Activated naive CD8-positive, alpha-beta T cell treated with anti-CD3 and anti-CD28 coated beads, Interleukin-2, amount 50 U/mL, for 24 hours (primary cell): ENCODE data around the gene LRP8.

Experiments used
- ATAC-seq: fragments of 150-1000 bp; cut with Tn5 transposase; one replicate; pipeline ENCODE4 v1.10.0; 2021
- DNase-seq: peaks from one replicate; pipeline ENCODE4 v3.0.0; 2021
- H3K27ac Mint-ChIP-seq: one replicate; pipeline ENCODE4 v1.8.0; 2021; ENCODE audit warnings: mild to moderate bottlenecking, mixed read lengths
- H3K27me3 Mint-ChIP-seq: one replicate; pipeline ENCODE4 v1.8.0; 2021; ENCODE audit warnings: mixed read lengths
- H3K36me3 Mint-ChIP-seq: one replicate; pipeline ENCODE4 v1.8.0; 2021; ENCODE audit warnings: low read depth, mixed read lengths
- H3K4me1 Mint-ChIP-seq: one replicate; pipeline ENCODE4 v1.8.0; 2021; ENCODE audit warnings: mixed read lengths
- H3K4me3 Mint-ChIP-seq: one replicate; pipeline ENCODE4 v1.8.0; 2021; ENCODE audit warnings: mild to moderate bottlenecking, moderate library complexity, mixed read lengths
- H3K9me3 Mint-ChIP-seq: one replicate; pipeline ENCODE4 v1.8.0; 2021; ENCODE audit warnings: mixed read lengths

LRP8 gene

GRCh38 chr1:53303726-53304515 is 23.9 kb downstream of the LRP8 start:
- Mint-ChIP-seq H3K9me3 (no peaks in the 10 kb centered on the region), H3K36me3 (peaks cover 6% of the 10 kb centered on the region), H3K27me3 (no peaks in the 10 kb centered on the region), H3K4me3 (no peak overlapping the region), H3K4me1 (peaks cover 6% of the 10 kb centered on the region), H3K27ac (no peak overlapping the region)
- no peak for ATAC-seq
- no peak for DNase-seq

GRCh38 chr1:53303243-53303642 is 24.6 kb downstream of the LRP8 start:
- Mint-ChIP-seq H3K36me3 (peaks cover 6% of the 10 kb centered on the region), H3K4me3 (no peak overlapping the region), H3K27me3 (no peaks in the 10 kb centered on the region), H3K9me3 (no peaks in the 10 kb centered on the region), H3K4me1 (peaks cover 3% of the 10 kb centered on the region), H3K27ac (no peak overlapping the region)
- ATAC-seq: no peak
- DNase-seq: no peak

DNA sequence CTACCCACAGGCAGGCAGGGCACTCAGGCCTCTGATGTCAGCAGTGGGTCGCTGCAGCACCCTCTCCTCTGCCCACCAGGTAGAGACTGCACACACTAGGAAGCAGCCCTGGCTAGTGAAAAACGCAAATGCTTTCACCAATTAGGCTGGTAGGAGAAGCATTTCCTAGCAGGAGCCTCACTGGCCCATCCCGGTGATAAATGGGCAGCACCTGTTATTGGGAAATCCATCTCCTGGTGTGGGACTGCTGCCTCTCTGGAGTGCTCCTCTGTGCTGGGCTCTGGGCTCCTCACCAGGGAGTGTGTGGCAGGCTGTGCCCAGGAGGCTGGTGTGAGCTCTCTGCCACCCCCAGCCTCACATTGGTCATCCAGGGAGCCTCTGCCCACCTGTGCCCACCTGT is 28.6 kb downstream of the LRP8 start:
- Mint-ChIP-seq H3K36me3 (peaks cover 5% of the 10 kb centered on the region), H3K9me3 (no peaks in the 10 kb centered on the region), H3K27me3 (no peaks in the 10 kb centered on the region), H3K4me3 (no peak overlapping the region), H3K4me1 (peaks cover 13% of the 10 kb centered on the region), H3K27ac (no peak overlapping the region)
- DNase-seq: no peak
- ATAC-seq: no peak

- H3K4me1 Mint-ChIP-seq: peaks cover 23% of the 10 kb centered on the region
- H3K4me3 Mint-ChIP-seq: no peak overlapping the region
- H3K9me3 Mint-ChIP-seq: no peaks in the 10 kb centered on the region
- H3K36me3 Mint-ChIP-seq: peaks cover 5% of the 10 kb centered on the region
- H3K27me3 Mint-ChIP-seq: no peaks in the 10 kb centered on the region
- ATAC-seq: no peak
- H3K27ac Mint-ChIP-seq: peak overlapping the region; percentile 59
- no peak for DNase-seq
These were observed 29.7 kb downstream of the LRP8 start for GRCh38 chr1:53298045-53298637.

DNA sequence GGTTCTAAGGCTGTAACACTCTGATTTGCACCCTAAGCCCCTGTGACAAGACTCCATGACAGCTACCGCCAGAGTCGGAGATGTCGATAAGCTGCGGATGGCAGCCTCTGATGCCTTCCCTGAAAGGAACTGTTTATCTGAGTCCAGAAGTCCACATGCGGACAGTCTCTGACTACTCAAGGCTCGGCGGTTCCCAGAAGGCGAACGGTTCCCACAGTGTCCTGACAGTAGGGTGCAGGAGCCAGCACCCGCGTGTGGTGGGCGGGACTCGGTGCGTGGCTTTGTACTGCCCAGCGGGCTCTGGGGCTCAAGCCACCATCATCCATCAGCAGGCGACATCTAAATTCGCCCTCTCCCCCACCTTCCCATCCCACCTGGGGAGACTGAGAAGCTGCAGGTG is 30.7 kb downstream of the LRP8 start:
- ATAC-seq (no peak), DNase-seq (no peak)
- no peaks in the 10 kb centered on the region for H3K9me3 Mint-ChIP-seq
- H3K27me3 Mint-ChIP-seq: no peaks in the 10 kb centered on the region
- peaks cover 31% of the 10 kb centered on the region for H3K4me1 Mint-ChIP-seq
- no peak overlapping the region for H3K27ac Mint-ChIP-seq
- peaks cover 5% of the 10 kb centered on the region for H3K36me3 Mint-ChIP-seq
- H3K4me3 Mint-ChIP-seq: no peak overlapping the region

DNA sequence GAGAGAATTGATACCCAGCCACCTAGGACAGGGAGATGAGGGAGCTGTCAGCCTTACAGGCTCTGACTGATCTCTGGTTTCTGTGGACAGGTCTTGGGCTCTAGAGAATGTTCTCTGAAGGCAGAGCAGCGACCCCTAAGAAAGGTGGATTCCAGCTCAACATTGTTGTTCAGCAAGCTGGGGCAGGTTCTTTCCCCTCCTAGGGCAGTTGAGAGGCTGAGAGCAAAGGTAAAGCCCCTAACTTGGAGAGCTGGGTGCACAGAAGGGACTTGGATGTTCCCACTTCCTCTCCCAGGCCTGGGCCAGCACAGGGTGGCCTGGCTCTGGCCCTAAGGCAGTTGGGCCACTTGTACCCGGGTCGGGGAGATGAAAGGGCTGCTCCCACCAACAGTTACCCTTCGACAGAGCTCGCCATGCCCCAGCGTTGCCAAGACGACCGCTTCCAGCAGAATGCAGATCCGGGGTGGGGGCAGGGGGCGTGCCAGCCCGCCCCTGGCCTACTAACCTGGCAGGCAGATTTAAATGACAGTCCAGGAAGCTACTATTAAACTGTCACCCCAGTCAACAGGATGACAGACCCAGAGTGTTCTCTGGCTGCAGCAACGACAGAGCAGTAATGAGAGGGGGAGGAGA is 31.6 kb downstream of the LRP8 start:
- no peak overlapping the region for H3K27ac Mint-ChIP-seq
- peaks cover 7% of the 10 kb centered on the region for H3K36me3 Mint-ChIP-seq
- no peaks in the 10 kb centered on the region for H3K9me3 Mint-ChIP-seq
- ATAC-seq (no peak), DNase-seq (no peak)
- H3K4me3 Mint-ChIP-seq: no peak overlapping the region
- H3K4me1 Mint-ChIP-seq: peaks cover 32% of the 10 kb centered on the region
- no peaks in the 10 kb centered on the region for H3K27me3 Mint-ChIP-seq

DNA sequence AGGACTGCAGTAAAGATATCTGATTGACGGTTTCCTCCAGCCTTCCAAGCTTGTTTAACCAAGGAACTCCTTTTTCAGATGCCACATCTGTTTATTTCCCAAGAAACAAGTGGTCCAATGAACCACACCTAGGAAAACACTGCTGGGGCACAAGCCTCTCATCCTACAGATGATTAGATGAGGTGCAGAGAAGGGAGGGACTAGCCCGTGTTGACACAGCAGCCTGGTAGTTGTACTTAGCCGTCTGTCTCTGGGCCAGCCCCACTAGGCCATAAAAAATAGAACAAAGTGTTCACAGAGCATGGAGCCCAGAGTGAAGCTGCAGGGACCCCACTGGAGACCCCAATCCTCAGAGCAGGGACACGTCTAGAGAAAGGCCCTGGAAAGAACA is 32.1 kb downstream of the LRP8 start:
- Mint-ChIP-seq H3K27me3 (no peaks in the 10 kb centered on the region), H3K27ac (no peak overlapping the region), H3K4me3 (no peak overlapping the region), H3K4me1 (peaks cover 32% of the 10 kb centered on the region), H3K9me3 (no peaks in the 10 kb centered on the region), H3K36me3 (peaks cover 7% of the 10 kb centered on the region)
- ATAC-seq (no peak), DNase-seq (no peak)

DNA sequence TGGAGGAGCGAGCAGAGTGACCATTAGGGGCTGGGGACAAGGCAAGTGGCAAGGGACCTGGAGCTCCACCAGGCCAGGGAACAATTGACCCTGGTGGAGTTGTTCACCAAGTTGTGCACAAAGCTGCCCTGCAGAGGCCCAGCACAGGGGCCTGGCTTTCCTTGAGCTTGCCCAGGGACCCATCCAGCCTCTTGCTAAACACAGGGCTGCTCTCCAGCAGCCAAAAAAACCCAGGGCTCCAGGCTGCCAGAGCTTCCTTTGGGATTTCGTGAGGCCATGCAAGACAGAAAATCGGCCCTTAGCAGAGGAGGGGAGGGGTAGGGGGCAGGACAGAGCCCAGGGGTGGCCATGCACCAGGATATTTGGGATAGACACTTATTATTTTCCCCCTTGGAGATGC is 32.6 kb downstream of the LRP8 start:
- ATAC-seq (no peak), DNase-seq (no peak)
- H3K4me3 Mint-ChIP-seq: no peak overlapping the region
- no peaks in the 10 kb centered on the region for H3K9me3 Mint-ChIP-seq
- H3K27me3 Mint-ChIP-seq: no peaks in the 10 kb centered on the region
- peaks cover 7% of the 10 kb centered on the region for H3K36me3 Mint-ChIP-seq
- H3K27ac Mint-ChIP-seq: no peak overlapping the region
- H3K4me1 Mint-ChIP-seq: peaks cover 32% of the 10 kb centered on the region

DNA sequence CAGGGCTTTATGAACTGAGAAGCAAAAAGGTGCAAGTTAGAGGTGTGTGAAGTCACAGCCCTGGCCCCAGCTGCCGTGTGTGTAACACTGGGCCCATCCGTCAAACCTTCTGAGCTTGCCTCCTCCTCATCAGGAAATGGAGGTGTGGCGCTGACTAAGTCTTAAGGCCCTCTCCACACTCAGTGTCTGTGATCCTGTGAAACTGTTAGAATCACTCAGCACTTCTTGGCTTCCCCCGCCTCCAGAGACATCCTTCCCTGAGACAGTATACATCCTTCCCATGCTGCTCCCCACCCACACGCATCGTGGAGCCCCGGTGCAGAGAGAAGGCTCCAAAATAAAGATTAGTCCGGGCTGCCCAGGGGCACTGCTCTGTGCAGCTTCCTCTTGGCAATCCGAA is 33.3 kb downstream of the LRP8 start:
- no peaks in the 10 kb centered on the region for H3K27me3 Mint-ChIP-seq
- peaks cover 32% of the 10 kb centered on the region for H3K4me1 Mint-ChIP-seq
- H3K4me3 Mint-ChIP-seq: no peak overlapping the region
- peaks cover 4% of the 10 kb centered on the region for H3K36me3 Mint-ChIP-seq
- DNase-seq (peak; percentile 11), ATAC-seq (peak; percentile 75)
- H3K27ac Mint-ChIP-seq: no peak overlapping the region
- H3K9me3 Mint-ChIP-seq: no peaks in the 10 kb centered on the region

GRCh38 chr1:53294061-53294460 is 33.8 kb downstream of the LRP8 start:
- Mint-ChIP-seq H3K4me3 (no peak overlapping the region), H3K36me3 (peaks cover 6% of the 10 kb centered on the region), H3K27ac (no peak overlapping the region), H3K4me1 (peaks cover 32% of the 10 kb centered on the region), H3K27me3 (no peaks in the 10 kb centered on the region), H3K9me3 (no peaks in the 10 kb centered on the region)
- ATAC-seq (no peak), DNase-seq (no peak)

- H3K4me3 Mint-ChIP-seq: no peak overlapping the region
- no peak overlapping the region for H3K27ac Mint-ChIP-seq
- ATAC-seq (no peak), DNase-seq (no peak)
- H3K27me3 Mint-ChIP-seq: no peaks in the 10 kb centered on the region
- peaks cover 7% of the 10 kb centered on the region for H3K36me3 Mint-ChIP-seq
- H3K4me1 Mint-ChIP-seq: peaks cover 32% of the 10 kb centered on the region
- H3K9me3 Mint-ChIP-seq: no peaks in the 10 kb centered on the region
These were observed 34.7 kb downstream of the LRP8 start for GRCh38 chr1:53293123-53293522.

DNA sequence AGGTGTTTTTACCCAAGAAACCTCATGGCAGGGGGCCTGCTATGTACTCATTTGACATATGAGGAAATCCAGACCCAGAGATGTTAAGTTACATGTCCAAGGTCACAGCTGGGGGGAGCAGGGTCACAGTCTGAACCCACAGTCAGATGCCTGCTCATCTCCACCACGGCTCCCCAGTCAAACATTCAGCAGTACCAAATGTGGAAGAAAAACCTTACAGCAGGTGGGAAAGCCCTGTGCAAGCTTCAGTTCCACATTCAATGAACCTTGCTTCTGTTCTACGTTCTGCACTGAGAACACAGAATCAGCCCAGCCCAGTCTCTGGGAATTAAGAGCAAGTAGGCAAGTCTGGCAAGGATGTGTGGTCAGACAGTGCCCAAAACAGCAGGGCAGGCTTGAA is 35.2 kb downstream of the LRP8 start:
- Mint-ChIP-seq H3K9me3 (no peaks in the 10 kb centered on the region), H3K36me3 (peaks cover 7% of the 10 kb centered on the region), H3K27me3 (no peaks in the 10 kb centered on the region), H3K27ac (peak overlapping the region; percentile 56), H3K4me1 (peaks cover 32% of the 10 kb centered on the region), H3K4me3 (no peak overlapping the region)
- DNase-seq (no peak), ATAC-seq (no peak)

- peaks cover 34% of the 10 kb centered on the region for H3K4me1 Mint-ChIP-seq
- no peak overlapping the region for H3K27ac Mint-ChIP-seq
- DNase-seq (no peak), ATAC-seq (no peak)
- no peaks in the 10 kb centered on the region for H3K9me3 Mint-ChIP-seq
- peaks cover 9% of the 10 kb centered on the region for H3K36me3 Mint-ChIP-seq
- no peaks in the 10 kb centered on the region for H3K27me3 Mint-ChIP-seq
- no peak overlapping the region for H3K4me3 Mint-ChIP-seq
These were observed 36.3 kb downstream of the LRP8 start for GRCh38 chr1:53291574-53291973.

GRCh38 chr1:53288790-53289429 is 39.0 kb downstream of the LRP8 start:
- peaks cover 20% of the 10 kb centered on the region for H3K4me1 Mint-ChIP-seq
- no peak for ATAC-seq
- H3K4me3 Mint-ChIP-seq: no peak overlapping the region
- no peaks in the 10 kb centered on the region for H3K9me3 Mint-ChIP-seq
- H3K27me3 Mint-ChIP-seq: no peaks in the 10 kb centered on the region
- no peak for DNase-seq
- H3K27ac Mint-ChIP-seq: no peak overlapping the region
- H3K36me3 Mint-ChIP-seq: peaks cover 8% of the 10 kb centered on the region
